HT1080 (cell line): ENCODE measurements around the gene TCF19. TPM values are rescaled to one million over a fixed set of nuclear protein-coding genes. Genes with fewer than 3 reads are reported as not detected.

Experiments used
- DNase-seq: peaks from one replicate; pipeline ENCODE4 v3.0.0-alpha.2; 2015; ENCODE audit warnings: low read depth
- small RNA-seq: library from RNA; depleted of rRNA; stranded (forward); fragments of <200 nt; gene quantifications from one replicate; pipeline ENCODE3, GENCODE V24; 2014
- total RNA-seq: library from RNA; depleted of rRNA; stranded (reverse); fragments of >200 nt; shearing (Covaris generic); gene quantifications from 2 replicates; pipeline ENCODE4 v1.2.3, GENCODE V29; 2014; rRNA removed

Gene TCF19
- total RNA-seq, 1 experiment from 2014 or later: 101 TPM

DNA sequence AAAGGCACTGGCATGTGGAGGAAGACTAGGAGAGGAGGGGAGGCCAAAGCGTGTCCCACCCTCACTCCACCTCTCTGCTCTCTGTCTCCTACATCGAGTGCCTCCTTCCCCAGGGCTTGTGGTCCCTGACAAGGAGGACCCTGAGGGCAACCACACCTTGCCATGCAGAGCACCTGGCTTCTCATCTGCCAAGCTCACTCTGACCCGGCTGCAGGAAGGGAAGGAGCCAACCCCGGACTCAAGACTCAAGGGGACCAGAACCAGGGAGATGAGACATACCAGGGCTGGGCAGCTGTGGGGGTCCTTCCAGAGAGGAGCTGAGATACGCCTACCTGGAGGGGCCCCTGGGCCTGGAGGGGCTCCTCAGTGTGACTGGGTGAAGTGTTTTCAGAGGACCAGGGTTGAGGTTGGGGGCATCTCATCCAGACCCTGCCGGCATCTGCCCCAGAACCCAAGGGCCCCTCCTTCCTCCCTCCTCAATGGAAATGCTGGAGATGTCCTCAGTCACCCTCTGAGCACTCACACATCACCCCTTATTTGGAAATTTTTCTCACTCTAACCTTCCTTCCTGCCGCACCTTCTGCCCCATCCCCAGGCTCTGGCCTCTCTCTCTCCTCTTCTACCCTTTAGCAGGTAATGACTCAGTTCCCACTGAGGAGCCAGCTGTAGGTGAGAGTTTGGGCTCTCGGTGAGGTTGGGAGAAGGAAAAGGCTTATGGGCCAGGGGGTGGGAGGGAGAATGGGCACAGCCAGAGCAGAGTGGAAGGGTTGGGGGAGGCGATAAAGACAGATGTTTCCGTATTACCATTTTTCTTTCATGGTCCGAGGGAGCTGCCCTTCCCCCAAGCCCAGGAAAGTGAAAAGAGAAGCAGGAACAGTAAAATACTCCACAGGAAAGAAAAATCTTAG lies 44.1 kb downstream of the TCF19 start:
- DNase-seq: no peak

DNA sequence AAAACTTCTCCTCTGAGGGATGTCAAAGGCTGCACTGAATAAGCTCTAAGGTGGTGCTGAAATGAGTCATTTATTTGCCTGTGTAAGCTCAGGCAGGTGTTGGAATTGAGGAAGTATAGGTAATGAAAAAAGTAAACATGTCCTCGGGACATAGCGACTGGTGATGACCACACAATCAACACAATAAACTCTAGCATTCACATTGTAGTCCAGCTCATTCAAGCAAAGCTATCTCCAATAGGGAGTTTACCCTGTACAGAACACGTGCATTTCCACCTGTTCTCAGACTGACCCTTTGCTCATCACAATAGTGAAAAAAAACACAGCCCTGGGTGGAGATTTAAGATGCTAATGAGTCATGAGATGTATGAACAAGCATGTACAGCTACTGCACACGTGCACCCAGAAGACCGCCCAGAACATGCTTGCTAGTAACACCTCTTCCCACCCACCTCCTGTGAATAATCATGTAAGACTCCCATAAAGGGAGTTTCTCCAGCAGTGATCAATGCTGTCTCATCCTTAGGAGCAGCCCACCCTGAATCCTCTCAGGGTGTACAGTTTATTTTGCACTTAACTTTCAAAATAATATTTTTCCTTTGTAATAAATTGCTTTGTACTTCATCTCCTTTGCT lies 45.1 kb downstream of the TCF19 start:
- peak; percentile 93 for DNase-seq

DNA sequence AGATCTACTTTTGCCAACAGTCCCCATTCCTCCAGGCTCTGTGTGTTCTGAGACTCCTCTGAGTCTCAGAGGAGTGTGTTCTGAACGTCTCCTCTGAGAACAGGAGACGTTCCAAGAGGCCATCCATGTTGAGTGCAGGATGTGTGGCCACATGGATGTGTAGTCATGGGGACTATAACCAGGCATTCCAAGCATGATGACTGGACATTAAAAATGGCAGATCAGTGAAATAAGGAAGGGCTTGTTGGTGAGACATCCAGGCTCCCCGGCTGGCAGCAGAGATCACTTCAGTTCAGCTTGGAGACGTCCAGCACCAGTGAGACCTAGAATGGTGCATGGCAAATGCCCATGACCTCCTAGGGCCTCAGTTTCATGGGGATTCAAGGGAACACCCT lies 46.4 kb downstream of the TCF19 start:
- DNase-seq: no peak

DNA sequence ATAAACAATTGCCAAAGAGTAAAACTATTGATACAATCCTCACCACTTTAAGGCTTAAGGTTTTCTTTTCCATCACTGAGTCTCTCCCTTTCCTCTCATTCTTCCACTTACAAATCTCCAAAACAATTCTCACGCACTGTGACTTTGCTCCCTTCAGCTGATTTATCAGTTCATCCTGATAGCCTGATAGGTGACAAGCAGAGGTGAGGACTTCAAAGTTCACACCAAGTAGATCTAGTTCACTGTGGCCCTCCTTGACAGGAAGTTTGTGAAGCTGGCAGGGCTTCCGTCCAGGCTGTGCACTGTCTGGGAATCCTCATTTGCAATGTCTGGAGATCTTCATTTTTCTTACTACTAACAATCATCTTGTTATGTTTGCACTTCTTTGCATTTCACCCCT lies 47.2 kb downstream of the TCF19 start:
- DNase-seq: no peak

DNA sequence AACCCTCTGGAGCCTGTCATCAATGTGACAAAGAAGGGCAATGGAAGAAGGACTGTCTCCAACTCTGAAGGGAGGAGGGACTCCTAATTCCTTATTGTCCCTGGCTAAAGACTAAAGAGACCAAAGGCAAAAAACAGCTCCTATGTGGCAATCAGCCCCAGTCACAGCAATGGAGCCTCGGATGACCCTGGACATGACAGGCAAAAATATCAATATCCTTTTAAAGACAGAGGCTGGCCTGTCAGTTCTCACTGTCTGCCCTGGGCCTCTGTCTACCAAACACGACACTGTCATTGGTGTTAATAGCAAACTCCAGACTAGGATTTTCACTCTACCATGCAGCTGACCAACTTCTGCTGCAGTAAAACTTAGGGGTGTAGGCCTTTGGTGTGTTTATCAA lies 50.1 kb downstream of the TCF19 start:
- DNase-seq: no peak

DNA sequence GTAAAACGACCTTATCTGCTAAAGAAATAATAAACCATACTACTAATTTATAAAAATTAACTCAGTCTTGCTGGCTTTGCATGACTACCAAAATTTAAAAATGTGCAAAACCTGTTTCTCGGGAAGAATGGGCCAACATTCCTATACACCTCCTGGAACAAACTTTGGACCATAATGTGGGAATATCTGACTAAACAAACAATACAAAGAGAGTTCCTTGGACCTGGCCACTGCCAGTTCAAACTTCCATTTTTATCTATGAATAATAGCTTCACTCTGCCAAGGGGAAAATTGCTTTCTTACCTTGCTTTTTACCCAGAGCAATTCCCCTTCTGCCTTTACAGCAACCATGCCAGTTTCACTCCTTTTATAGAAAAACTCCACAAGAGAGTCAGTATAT lies 50.7 kb downstream of the TCF19 start:
- no peak for DNase-seq

DNA sequence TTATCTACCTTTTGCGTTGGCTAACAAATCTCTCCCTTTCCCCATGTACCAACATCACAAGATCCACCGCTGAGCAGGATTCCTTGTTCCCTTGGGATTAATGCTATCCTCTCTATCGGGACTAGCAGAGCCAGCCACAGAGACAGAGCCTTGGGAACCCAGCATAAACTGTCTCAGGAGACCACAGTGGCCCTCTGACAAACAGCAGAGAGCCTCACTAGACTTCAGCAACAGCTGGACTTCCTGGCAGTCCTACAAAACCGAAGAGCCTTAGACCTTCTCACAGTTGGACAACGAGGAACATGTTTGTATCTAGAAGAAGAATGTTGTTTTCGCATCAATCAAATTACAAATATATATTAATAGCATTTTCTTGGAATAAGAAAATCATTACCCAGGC lies 51.7 kb downstream of the TCF19 start:
- DNase-seq: no peak

DNA sequence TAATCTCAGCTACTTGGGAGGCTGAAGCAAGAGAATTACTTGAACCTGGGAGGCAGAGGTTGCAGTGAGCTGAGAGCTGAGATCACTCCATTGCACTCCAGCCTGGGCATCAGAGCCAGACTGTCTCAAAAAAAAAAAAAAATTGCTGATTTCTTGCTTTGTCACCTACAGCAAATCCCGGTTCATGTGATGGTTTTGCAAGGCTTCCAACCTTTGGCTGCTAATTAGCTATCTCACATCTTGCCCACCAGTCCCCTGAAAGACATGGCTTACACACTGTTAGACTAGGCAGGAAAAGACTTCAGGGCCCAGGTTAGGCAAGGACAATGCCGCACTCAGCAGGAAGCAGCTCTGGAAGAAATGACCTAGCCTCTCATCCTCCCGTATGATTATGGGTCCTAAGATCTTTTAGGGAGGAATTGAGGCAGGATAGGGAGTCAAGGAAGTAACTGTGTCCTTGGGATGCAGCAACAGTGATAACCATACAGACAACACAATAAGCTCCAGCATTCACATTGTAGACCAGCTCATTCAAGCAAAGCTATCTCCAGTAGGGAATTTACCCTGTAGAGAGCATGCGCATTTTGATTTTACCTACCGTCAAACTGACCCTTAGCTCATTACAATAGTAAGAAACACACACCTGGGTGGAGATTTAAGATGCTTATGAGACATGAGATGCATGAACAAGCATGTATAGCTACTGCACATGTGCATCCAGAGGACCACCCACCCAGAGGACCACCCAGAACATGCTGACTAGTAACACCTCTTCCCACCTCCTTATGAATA lies 52.5 kb downstream of the TCF19 start:
- DNase-seq: no peak

Small RNAs within 50 kb of the gene (small RNA-seq; reads per million reads assigned to genes)
- not detected for gene POLR2LP1

Other genes with a start within 250 kb of the TCF19 start
- 30.7 and 33.1 TPM in 2 replicates for gene VARS2, start 244.4 kb upstream of the TCF19 start, total RNA-seq
- not detected in 2 replicates for gene SFTA2, start 226.4 kb upstream of the TCF19 start, total RNA-seq
- not detected in 2 replicates for gene MUCL3, start 217.6 kb upstream of the TCF19 start, total RNA-seq
- gene MUC21, start 174.9 kb upstream of the TCF19 start, total RNA-seq: not detected in 2 replicates
- not detected in 2 replicates for gene MUC22, start 148.1 kb upstream of the TCF19 start, total RNA-seq
- not detected in 2 replicates for gene C6orf15, start 46.0 kb upstream of the TCF19 start, total RNA-seq
- 0.64 and 0.80 TPM in 2 replicates for gene PSORS1C1, start 43.8 kb upstream of the TCF19 start, total RNA-seq
- not detected in 2 replicates for gene CDSN, start 38.1 kb upstream of the TCF19 start, total RNA-seq
- not detected in 2 replicates for gene PSORS1C2, start 19.5 kb upstream of the TCF19 start, total RNA-seq
- gene CCHCR1, start 787 bp upstream of the TCF19 start, total RNA-seq: 22.1 and 29.2 TPM in 2 replicates
- gene POU5F1, start 12.1 kb downstream of the TCF19 start, total RNA-seq: not detected in 2 replicates
- gene HLA-C, start 113.5 kb downstream of the TCF19 start, total RNA-seq: 18.8 and 23.1 TPM in 2 replicates
- gene HLA-B, start 198.6 kb downstream of the TCF19 start, total RNA-seq: 11.8 and 15.4 TPM in 2 replicates
- gene MICA, start 245.0 kb downstream of the TCF19 start, total RNA-seq: 24.9 and 25.6 TPM in 2 replicates